HL-60 (cell line): Measurements from ENCODE around the gene SLC6A5.

ENCODE experiments used
- DNase-seq, 2 experiments: peaks; one replicate each; pipeline ENCODE4 v3.0.0-alpha.2; 2010 to 2020; ENCODE audit warnings: low read depth in 1 of 2, low spot score in 1 of 2
- H3K27ac ChIP-seq: fragments of 250-450 bp; sonication (Bioruptor Pico); replicated peaks from 2 replicates; pipeline ENCODE4 v1.5.1; 2020; ENCODE audit warnings: mild to moderate bottlenecking, moderate library complexity
- H3K27me3 ChIP-seq: fragments of 250-450 bp; sonication (Bioruptor Pico); 2 replicates; pipeline ENCODE4 v1.5.1; 2021; ENCODE audit warnings: mild to moderate bottlenecking, moderate library complexity; ENCODE audit not compliant: insufficient read depth, poor library complexity, severe bottlenecking
- H3K4me3 ChIP-seq: replicated peaks from 2 replicates; pipeline ENCODE4 v1.5.1; 2011; ENCODE audit warnings: mild to moderate bottlenecking, control low read depth, low read length; ENCODE audit not compliant: insufficient read depth
- CTCF ChIP-seq: IDR thresholded peaks from one replicate; pipeline ENCODE4 v1.5.1; 2011; ENCODE audit warnings: low read length, control low read depth, inconsistent platforms; ENCODE audit not compliant: insufficient read depth
- GABPA ChIP-seq: IDR thresholded peaks from 2 replicates; pipeline ENCODE4 v1.6.1; 2012; ENCODE audit warnings: low read depth
- POLR2AphosphoS5 ChIP-seq: IDR thresholded peaks from 2 replicates; pipeline ENCODE4 v1.6.1; 2012; ENCODE audit warnings: low read depth
- REST ChIP-seq: IDR thresholded peaks from 2 replicates; pipeline ENCODE4 v1.6.1; 2012; ENCODE audit warnings: low read depth; ENCODE audit not compliant: insufficient replicate concordance
- SPI1 ChIP-seq: IDR thresholded peaks from 2 replicates; pipeline ENCODE4 v1.6.1; 2012; ENCODE audit warnings: low read depth, mild to moderate bottlenecking, borderline replicate concordance

SLC6A5 gene

GRCh38 chr11:20638074-20638473 is 38.7 kb downstream of the SLC6A5 start:
- DNase-seq: no peak
- TF ChIP-seq POLR2AphosphoS5 (no peak), REST (no peak), GABPA (no peak), SPI1 (no peak), CTCF (no peak)
- no peaks in the 10 kb centered on the region for H3K27me3 ChIP-seq
- no peak overlapping the region for H3K27ac ChIP-seq
- no peak overlapping the region for H3K4me3 ChIP-seq

GRCh38 chr11:20639688-20640087 is 40.3 kb downstream of the SLC6A5 start:
- Histone ChIP-seq H3K27ac (no peak overlapping the region), H3K27me3 (no peaks in the 10 kb centered on the region), H3K4me3 (no peak overlapping the region)
- DNase-seq: no peak
- no peak for TF ChIP-seq CTCF
- TF ChIP-seq REST: no peak
- no peak for TF ChIP-seq SPI1
- TF ChIP-seq GABPA: no peak
- no peak for TF ChIP-seq POLR2AphosphoS5

- TF ChIP-seq REST (no peak), CTCF (no peak), GABPA (no peak), SPI1 (no peak), POLR2AphosphoS5 (no peak)
- no peaks in the 10 kb centered on the region for H3K27me3 ChIP-seq
- no peak for DNase-seq
- H3K27ac ChIP-seq: no peak overlapping the region
- H3K4me3 ChIP-seq: no peak overlapping the region
Measured at GRCh38 chr11:20640401-20640800, 41.0 kb downstream of the SLC6A5 start.
